Measurements from ENCODE around the gene CFAP92. TPM values are rescaled to one million over a fixed set of nuclear protein-coding genes. Genes with fewer than 3 reads are reported as not detected.

CFAP92 gene
- total RNA-seq, 3 donors from 2014 or later, result 0.66 to 1.4 (median 1.3) TPM

GRCh38 chr3:129004639-129005295, 10.9 kb upstream of the CFAP92 start:
- no peaks in the 10 kb centered on the region for H3K9me3 ChIP-seq
- H3K36me3 ChIP-seq, result no peaks in the 10 kb centered on the region
- no peak for DNase-seq (ENCODE audit: low spot score in 2 of 2)
- peak overlapping the region in 1 of 2 donors; percentile 33 for H3K27ac ChIP-seq
- intact Hi-C loops (cut with DNase I; ENCODE audit: low total_unique reads), result no loop called here
- H3K27me3 ChIP-seq, result peaks cover 0 to 27% of the 10 kb centered on the region in 2 donors
- TF ChIP-seq POLR2A (IDR thresholded peaks at IDR 0.05) (no peak), CTCF (IDR thresholded peaks at IDR 0.05) (no peak)
- H3K4me1 ChIP-seq, result peaks cover 3 to 8% of the 10 kb centered on the region in 2 donors
- H3K4me3 ChIP-seq, result no peak overlapping the region

- no peaks in the 10 kb centered on the region for H3K9me3 ChIP-seq
- H3K4me3 ChIP-seq, result peak overlapping the region in 2 of 3 donors; percentile 32 to 53
- peaks cover 0 to 27% of the 10 kb centered on the region in 2 donors for H3K27me3 ChIP-seq
- H3K36me3 ChIP-seq, result no peaks in the 10 kb centered on the region
- intact Hi-C loops (cut with DNase I; ENCODE audit: low total_unique reads), result no loop called here
- DNase-seq (ENCODE audit: low spot score in 2 of 2), result no peak
- TF ChIP-seq POLR2AphosphoS5 (IDR thresholded peaks at IDR 0.05) (no peak), POLR2A (IDR thresholded peaks at IDR 0.05) (no peak), CTCF (IDR thresholded peaks at IDR 0.05) (no peak)
- H3K4me1 ChIP-seq, result peaks cover 3 to 8% of the 10 kb centered on the region in 2 donors
- H3K27ac ChIP-seq, result no peak overlapping the region
These were observed 9.8 kb upstream of the CFAP92 start for GRCh38 chr3:129003578-129004112.

- intact Hi-C loops (cut with DNase I; ENCODE audit: low total_unique reads), result no loop called here
- Histone ChIP-seq H3K27ac (no peak overlapping the region), H3K4me1 (peaks cover 3 to 8% of the 10 kb centered on the region in 2 donors), H3K4me3 (peak overlapping the region in 2 of 3 donors; percentile 61 to 80), H3K36me3 (no peaks in the 10 kb centered on the region), H3K27me3 (peaks cover 0 to 27% of the 10 kb centered on the region in 2 donors), H3K9me3 (no peaks in the 10 kb centered on the region)
- TF ChIP-seq POLR2AphosphoS5 (IDR thresholded peaks at IDR 0.05), result no peak
- no peak for TF ChIP-seq CTCF (IDR thresholded peaks at IDR 0.05)
- no peak for TF ChIP-seq POLR2A (IDR thresholded peaks at IDR 0.05)
- DNase-seq (ENCODE audit: low spot score in 2 of 2), result no peak
These were observed 9.0 kb upstream of the CFAP92 start for GRCh38 chr3:129002573-129003569.

GRCh38 chr3:129001806-129002572, 8.1 kb upstream of the CFAP92 start:
- DNase-seq (ENCODE audit: low spot score in 2 of 2), result no peak
- intact Hi-C loops (cut with DNase I; ENCODE audit: low total_unique reads), result no loop called here
- peaks cover 3 to 8% of the 10 kb centered on the region in 2 donors for H3K4me1 ChIP-seq
- peak overlapping the region in 1 of 2 donors; percentile 80 for H3K27ac ChIP-seq
- no peaks in the 10 kb centered on the region for H3K36me3 ChIP-seq
- peaks cover 0 to 27% of the 10 kb centered on the region in 2 donors for H3K27me3 ChIP-seq
- peak overlapping the region; percentile 50 to 80 (median 61) for H3K4me3 ChIP-seq
- H3K9me3 ChIP-seq, result no peaks in the 10 kb centered on the region
- no peak for TF ChIP-seq POLR2AphosphoS5 (IDR thresholded peaks at IDR 0.05)
- TF ChIP-seq CTCF (IDR thresholded peaks at IDR 0.05), result no peak
- no peak for TF ChIP-seq POLR2A (IDR thresholded peaks at IDR 0.05)

Measured in breast epithelium (tissue), 4 donors.